ENCODE data around the gene SHROOM2.

Gene SHROOM2

DNA sequence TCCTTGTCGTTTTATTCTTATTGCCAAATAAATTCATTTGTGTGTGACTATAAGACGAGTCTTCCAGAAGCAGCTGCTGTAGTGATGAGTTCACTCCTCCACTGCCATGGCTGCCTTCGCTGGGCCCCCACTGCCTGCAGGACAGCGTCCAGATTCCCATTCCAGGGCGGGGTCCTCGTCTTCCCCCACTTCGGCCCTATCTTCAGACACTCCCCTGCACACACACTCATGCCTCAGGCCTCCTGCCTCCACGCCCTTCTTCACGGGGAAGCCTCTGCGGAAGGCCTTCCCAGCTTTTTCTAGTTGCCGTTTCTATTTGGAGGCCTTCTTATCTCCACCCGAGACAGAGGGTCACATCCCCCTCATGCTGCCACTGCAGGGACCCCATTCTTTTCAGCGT lies 80.4 kb downstream of the SHROOM2 start:
- no peaks in the 10 kb centered on the region for H3K27me3 ChIP-seq (ENCODE audit: insufficient read depth, poor library complexity, severe bottlenecking)

GRCh38 chrX:9867226-9867625 lies 81.0 kb downstream of the SHROOM2 start:
- TF ChIP-seq POLR2AphosphoS5 (IDR thresholded peaks at IDR 0.05; ENCODE audit: low read depth) = no peak
- no peak for TF ChIP-seq REST (IDR thresholded peaks at IDR 0.05; ENCODE audit: insufficient replicate concordance, low read depth)
- TF ChIP-seq CTCF (IDR thresholded peaks at IDR 0.05; ENCODE audit: insufficient read depth, low read length) = no peak
- TF ChIP-seq GABPA (IDR thresholded peaks at IDR 0.05; ENCODE audit: low read depth) = no peak
- TF ChIP-seq SPI1 (IDR thresholded peaks at IDR 0.05; ENCODE audit: borderline replicate concordance, low read depth) = no peak
- no peak overlapping the region for H3K27ac ChIP-seq (replicated peaks)
- H3K4me3 ChIP-seq (replicated peaks; ENCODE audit: insufficient read depth, low read length) = no peak overlapping the region
- H3K27me3 ChIP-seq (ENCODE audit: insufficient read depth, poor library complexity, severe bottlenecking) = no peaks in the 10 kb centered on the region
- no peak for DNase-seq (ENCODE audit: low read depth in 1 of 2, low spot score in 1 of 2)

More for the DNA sequence above, 80.4 kb downstream of the SHROOM2 start:
- Histone ChIP-seq H3K27ac (replicated peaks) (no peak overlapping the region), H3K4me3 (replicated peaks; ENCODE audit: insufficient read depth, low read length) (no peak overlapping the region)
- no peak for DNase-seq (ENCODE audit: low read depth in 1 of 2, low spot score in 1 of 2)
- TF ChIP-seq REST (IDR thresholded peaks at IDR 0.05; ENCODE audit: insufficient replicate concordance, low read depth) (no peak), GABPA (IDR thresholded peaks at IDR 0.05; ENCODE audit: low read depth) (no peak), CTCF (IDR thresholded peaks at IDR 0.05; ENCODE audit: insufficient read depth, low read length) (no peak), SPI1 (IDR thresholded peaks at IDR 0.05; ENCODE audit: borderline replicate concordance, low read depth) (no peak), POLR2AphosphoS5 (IDR thresholded peaks at IDR 0.05; ENCODE audit: low read depth) (no peak)

GRCh38 chrX:9867753-9868152 lies 81.5 kb downstream of the SHROOM2 start:
- Histone ChIP-seq H3K27me3 (ENCODE audit: insufficient read depth, poor library complexity, severe bottlenecking) (no peaks in the 10 kb centered on the region), H3K27ac (replicated peaks) (no peak overlapping the region), H3K4me3 (replicated peaks; ENCODE audit: insufficient read depth, low read length) (no peak overlapping the region)
- TF ChIP-seq REST (IDR thresholded peaks at IDR 0.05; ENCODE audit: insufficient replicate concordance, low read depth) (no peak), SPI1 (IDR thresholded peaks at IDR 0.05; ENCODE audit: borderline replicate concordance, low read depth) (no peak), CTCF (IDR thresholded peaks at IDR 0.05; ENCODE audit: insufficient read depth, low read length) (no peak), GABPA (IDR thresholded peaks at IDR 0.05; ENCODE audit: low read depth) (no peak), POLR2AphosphoS5 (IDR thresholded peaks at IDR 0.05; ENCODE audit: low read depth) (no peak)
- DNase-seq (ENCODE audit: low read depth in 1 of 2, low spot score in 1 of 2) = no peak

Data from HL-60 (cell line).